GM12878 (cell line): ENCODE results near the gene BCLAF1. TPM values are rescaled to one million over a fixed set of nuclear protein-coding genes. Genes with fewer than 3 reads are reported as not detected.

Source experiments
- ATAC-seq: fragments of 200-7000 bp; cut with Tn5 transposase; 3 replicates; pipeline ENCODE4 v1.9.1; 2020; ENCODE audit warnings: mild to moderate bottlenecking, moderate library complexity
- BruUV-seq: library from RNA; stranded (reverse); fragments of 400-500 nt; replicated peaks from 2 replicates; lab custom pipeline; 2021; lab: Mats Ljungman, UMichigan
- CTCF ChIA-PET: fragments of 300-600 bp; sonication (Branson Sonifier 250); formaldehyde crosslinking; extraction: SDS; loops from one replicate; lab custom pipeline; 2021; ENCODE audit warnings: inconsistent platforms; lab: Yijun Ruan, JAX
- POLR2A ChIA-PET: fragments of 350-600 bp; formaldehyde crosslinking; extraction: SDS; loops from one replicate; lab custom pipeline; 2021; ENCODE audit warnings: inconsistent platforms; lab: Charles Lee
- RAD21 ChIA-PET: fragments of 300-600 bp; sonication (Branson Sonifier 250); formaldehyde crosslinking; loops from one replicate; lab custom pipeline; 2023; ENCODE audit warnings: antibody characterized with exemption; ENCODE audit not compliant: unreplicated experiment; lab: Charles Lee
- SMC1A ChIA-PET: fragments of 300-600 bp; sonication (Branson Sonifier 250); formaldehyde crosslinking; loops from one replicate; lab custom pipeline; 2023; ENCODE audit not compliant: unreplicated experiment, uncharacterized antibody; lab: Charles Lee
- DNase-seq: peaks from one replicate; pipeline ENCODE4 v3.0.0-alpha.2; 2011; ENCODE audit warnings: low read depth, low spot score
- FAIRE-seq: peaks from 3 replicates; lab custom pipeline; 2011; peaks lifted over from hg19 to GRCh38; lab: Jason Lieb, UNC
- H2AFZ ChIP-seq: 2 replicates; pipeline ENCODE4 v1.6.0; 2011; ENCODE audit warnings: low read depth, low read length, control low read depth; ENCODE audit not compliant: control insufficient read depth
- H3K27ac ChIP-seq: 2 replicates; pipeline ENCODE4 v1.5.1; 2011; ENCODE audit warnings: control low read depth; ENCODE audit not compliant: control insufficient read depth, insufficient read depth
- H3K27me3 ChIP-seq, 2 experiments: replicated peaks in 1 of 2; 2 replicates each; pipeline versions ENCODE4 v1.6.0 to v1.6.1; 2011; ENCODE audit warnings: low read length in 1 of 2; ENCODE audit not compliant: control insufficient read depth in 2 of 2, insufficient read depth in 2 of 2
- H3K36me3 ChIP-seq, 2 experiments: 2 replicates each; pipeline ENCODE4 v1.5.1; 2011; ENCODE audit warnings: low read length in 1 of 2; ENCODE audit not compliant: control insufficient read depth in 2 of 2, insufficient read depth in 2 of 2
- H3K4me1 ChIP-seq: 2 replicates; pipeline ENCODE4 v1.6.1; 2011; ENCODE audit warnings: mild to moderate bottlenecking, low read length, moderate library complexity, mixed read lengths; ENCODE audit not compliant: control insufficient read depth, insufficient read depth
- H3K4me2 ChIP-seq: 2 replicates; pipeline ENCODE4 v1.6.0; 2011; ENCODE audit warnings: control low read depth; ENCODE audit not compliant: control insufficient read depth, insufficient read depth
- H3K4me3 ChIP-seq: fragments of 200-600 bp; sonication (generic); 2 replicates; pipeline ENCODE4 v1.5.1; 2016
- H3K79me2 ChIP-seq: 2 replicates; pipeline ENCODE4 v1.6.0; 2011; ENCODE audit warnings: low read length; ENCODE audit not compliant: control insufficient read depth, insufficient read depth
- H3K9ac ChIP-seq: 2 replicates; pipeline ENCODE4 v1.8.0; 2011; ENCODE audit warnings: low read length, control low read depth, mixed read lengths; ENCODE audit not compliant: control insufficient read depth, insufficient read depth
- H3K9me3 ChIP-seq: replicated peaks from 3 replicates; pipeline ENCODE4 v1.5.1; 2011; ENCODE audit warnings: mild to moderate bottlenecking, low read length; ENCODE audit not compliant: control insufficient read depth, insufficient read depth
- H4K20me1 ChIP-seq: 2 replicates; pipeline ENCODE4 v1.6.0; 2011; ENCODE audit not compliant: control insufficient read depth, insufficient read depth
- CBFB ChIP-seq: IDR thresholded peaks from 2 replicates; pipeline ENCODE4 v1.6.1; 2016; ENCODE audit warnings: antibody characterized with exemption, low read depth
- CBX5 ChIP-seq: sonication (generic); IDR thresholded peaks from 2 replicates; pipeline ENCODE4 v1.6.1; 2016; ENCODE audit warnings: low read depth, moderate library complexity, mild to moderate bottlenecking, inconsistent platforms
- DPF2 ChIP-seq: fragments of 450-650 bp; IDR thresholded peaks from 2 replicates; pipeline ENCODE4 v1.6.1; 2017; ENCODE audit warnings: mild to moderate bottlenecking
- EZH2 ChIP-seq: IDR thresholded peaks from 2 replicates; pipeline ENCODE4 v1.6.1; 2012; ENCODE audit warnings: low read depth, mild to moderate bottlenecking, control low read depth, inconsistent platforms, low read length, borderline replicate concordance; ENCODE audit not compliant: control insufficient read depth
- JUND ChIP-seq: IDR thresholded peaks from 2 replicates; pipeline ENCODE4 v1.6.1; 2012; ENCODE audit warnings: low read depth, mild to moderate bottlenecking, low read length, improper control_type of control experiment, moderate library complexity
- KDM1A ChIP-seq: fragments of 200-600 bp; sonication (generic); IDR thresholded peaks from 2 replicates; pipeline ENCODE4 v1.6.1; 2016; ENCODE audit warnings: borderline replicate concordance
- MAX ChIP-seq: IDR thresholded peaks from 2 replicates; pipeline ENCODE4 v1.6.1; 2012; ENCODE audit warnings: low read depth, low read length, improper control_type of control experiment
- NFYB ChIP-seq: IDR thresholded peaks from 2 replicates; pipeline ENCODE4 v1.6.1; 2011; ENCODE audit warnings: low read depth, mild to moderate bottlenecking, low read length, improper control_type of control experiment, moderate library complexity; ENCODE audit not compliant: insufficient read depth
- RAD21 ChIP-seq: IDR thresholded peaks from 2 replicates; pipeline ENCODE4 v1.6.1; 2011; ENCODE audit warnings: mild to moderate bottlenecking, low read depth, low read length, moderate library complexity; ENCODE audit not compliant: insufficient read depth
- RAD51 ChIP-seq: fragments of 450-650 bp; IDR thresholded peaks from 2 replicates; pipeline ENCODE4 v1.6.1; 2016; ENCODE audit warnings: moderate library complexity, mild to moderate bottlenecking, inconsistent platforms
- SIX5 ChIP-seq: IDR thresholded peaks from 2 replicates; pipeline ENCODE4 v1.6.1; 2011; ENCODE audit warnings: mild to moderate bottlenecking, low read depth, low read length, moderate library complexity; ENCODE audit not compliant: severe bottlenecking
- SMC3 ChIP-seq: IDR thresholded peaks from 2 replicates; pipeline ENCODE4 v1.6.1; 2011; ENCODE audit warnings: low read length, improper control_type of control experiment, borderline replicate concordance
- YBX1 ChIP-seq: fragments of 450-650 bp; IDR thresholded peaks from 2 replicates; pipeline ENCODE4 v1.6.1; 2016; ENCODE audit warnings: antibody characterized with exemption
- ZBED1 ChIP-seq: IDR thresholded peaks from 2 replicates; pipeline ENCODE4 v1.6.1; 2016; ENCODE audit warnings: borderline replicate concordance
- ZBTB11 ChIP-seq: fragments of 450-650 bp; formaldehyde crosslinking; IDR thresholded peaks from 2 replicates; pipeline ENCODE4 v1.5.0; 2022; ENCODE audit warnings: mild to moderate bottlenecking, missing genetic modification characterization
- ZNF622 ChIP-seq: fragments of 450-650 bp; IDR thresholded peaks from 2 replicates; pipeline ENCODE4 v1.6.1; 2017; ENCODE audit warnings: mild to moderate bottlenecking, inconsistent platforms
- ZSCAN29 ChIP-seq: fragments of 450-650 bp; IDR thresholded peaks from 2 replicates; pipeline ENCODE4 v1.6.1; 2017; ENCODE audit warnings: mild to moderate bottlenecking, moderate library complexity
- WGBS: methylation state at CpG from one replicate; pipeline ENCODE4 v1.1.6; 2016; ENCODE audit warnings: low lambda C conversion rate; ENCODE audit not compliant: insufficient replicate concordance, insufficient coverage; ENCODE audit errors: missing lambda C conversion rate; 5-methylcytosine and 5-hydroxymethylcytosine counted together
- in situ Hi-C: fragments of 300-500 bp; cut with MboI; formaldehyde crosslinking; loops from 9 replicates; pipeline ENCODE4 v1.14.3; 2018; ENCODE audit warnings: mixed read lengths
- intact Hi-C: fragments of 100-400 bp; cut with micrococcal nuclease; formaldehyde crosslinking; loops from one replicate; pipeline ENCODE4 v1.14.2; 2022; ENCODE audit not compliant: unreplicated experiment
- polyA plus RNA-seq, 11 experiments: library from polyadenylated mRNA; depleted of rRNA in 4 of 11; unstranded in 6 of 11; stranded (reverse) in 5 of 11; fragments of >200 nt; fragmentation: Nextera tagmentation in 4 of 11; fragmentation: Illumina TruSeq in 1 of 11; extraction: Ambion mirVana in 4 of 11; extraction: Trizol in 1 of 11; gene quantifications; 1 replicate in 1 of 11; 2 replicates in 10 of 11; pipeline versions ENCODE4 v1.2.1 to v1.2.3, GENCODE V29; 2011 to 2016; ENCODE audit warnings: inconsistent platforms in 2 of 11, missing spikeins in 2 of 11, low read depth in 1 of 11
- total RNA-seq, 4 experiments: library from RNA; depleted of rRNA in 3 of 4; stranded (reverse); fragments of >200 nt in 3 of 4; fragmentation: Illumina TruSeq in 1 of 4; extraction: Trizol in 1 of 4; gene quantifications; 2 replicates each; pipeline versions ENCODE4 v1.2.1 to v1.2.3, GENCODE V29; 2013 to 2021

BCLAF1 gene
- total and polyA plus RNA-seq, 10 of the 15 experiments (the other 5 are each of a cell fraction or from before 2014, with no cell fraction given) = 56.0 to 223 (median 114) TPM

GRCh38 chr6:136331461-136331860, 41.8 kb upstream of the BCLAF1 start:
- Histone ChIP-seq H3K4me1 (no peaks in the 10 kb centered on the region), H3K4me2 (no peak overlapping the region), H3K27ac (no peak overlapping the region), H2AFZ (no peak overlapping the region), H3K9ac (no peak overlapping the region), H4K20me1 (no peaks in the 10 kb centered on the region), H3K4me3 (no peak overlapping the region), H3K79me2 (no peaks in the 10 kb centered on the region), H3K27me3 (no peaks in the 10 kb centered on the region; a peak in 3 of 4 replicates), H3K36me3 (no peaks in the 10 kb centered on the region), H3K9me3 (no peaks in the 10 kb centered on the region)
- DNase-seq = no peak
- no TSS peak for BruUV-seq
- in situ Hi-C loops = no loop called here
- WGBS = 0% methylated on average over 1 of the region's 1 CpG
- RAD21 ChIA-PET = no interaction called here
- intact Hi-C loops = no loop called here
- no peak for ATAC-seq
- no peak for FAIRE-seq
- POLR2A ChIA-PET = no interaction called here
- CTCF ChIA-PET = no interaction called here
- SMC1A ChIA-PET = no interaction called here
- no peak for TF ChIP-seq YBX1
- TF ChIP-seq RAD21 = no peak
- TF ChIP-seq EZH2 = no peak
- no peak for TF ChIP-seq SMC3
- TF ChIP-seq CBFB = no peak
- no peak for TF ChIP-seq ZSCAN29
- no peak for TF ChIP-seq ZNF622
- no peak for TF ChIP-seq RAD51
- no peak for TF ChIP-seq KDM1A
- TF ChIP-seq CBX5 = no peak
- TF ChIP-seq DPF2 = no peak
- TF ChIP-seq ZBTB11 (CRISPR knock-in tag) = no peak
- TF ChIP-seq NFYB = no peak
- TF ChIP-seq MAX = no peak
- TF ChIP-seq ZBED1 = no peak
- no peak for TF ChIP-seq SIX5
- TF ChIP-seq JUND = no peak
